Medulla oblongata (tissue), 1 donor: ENCODE measurements around the gene CLIC6.
"Not testable (repeated sequence)": the region's sequence is repeated elsewhere in the genome, so short reads cannot be mapped to it uniquely, and the experiment has no call there.

Experiments
- DNase-seq: peaks from one replicate; pipeline ENCODE4 v3.0.0-alpha.2; 2015; ENCODE audit errors: extremely low spot score

Gene CLIC6

GRCh38 chr21:34653522-34653921, 15.3 kb upstream of the CLIC6 start:
- DNase-seq = no peak

- DNase-seq = no peak
Observed at GRCh38 chr21:34661848-34662247, 6.9 kb upstream of the CLIC6 start.

GRCh38 chr21:34667761-34668160, 1.0 kb upstream of the CLIC6 start:
- DNase-seq = no peak

GRCh38 chr21:34669149-34669879, 520 bp downstream of the CLIC6 start:
- no peak for DNase-seq

GRCh38 chr21:34669880-34670219, 1.1 kb downstream of the CLIC6 start:
- DNase-seq = not testable (repeated sequence)

- no peak for DNase-seq
Observed at GRCh38 chr21:34670220-34670961, 1.6 kb downstream of the CLIC6 start.

GRCh38 chr21:34670962-34671348, 2.2 kb downstream of the CLIC6 start:
- DNase-seq = no peak

- DNase-seq = no peak
Observed at GRCh38 chr21:34671462-34671861, 2.7 kb downstream of the CLIC6 start.

GRCh38 chr21:34671891-34672290, 3.1 kb downstream of the CLIC6 start:
- no peak for DNase-seq

- DNase-seq = no peak
Observed at GRCh38 chr21:34673006-34673405, 4.2 kb downstream of the CLIC6 start.

GRCh38 chr21:34674468-34674867, 5.7 kb downstream of the CLIC6 start:
- no peak for DNase-seq

GRCh38 chr21:34675871-34676270, 7.1 kb downstream of the CLIC6 start:
- no peak for DNase-seq

GRCh38 chr21:34679051-34679450, 10.3 kb downstream of the CLIC6 start:
- DNase-seq = no peak

GRCh38 chr21:34684174-34684876, 15.5 kb downstream of the CLIC6 start:
- DNase-seq = no peak

- no peak for DNase-seq
Observed at GRCh38 chr21:34687065-34687464, 18.3 kb downstream of the CLIC6 start.

GRCh38 chr21:34687745-34688144, 19.0 kb downstream of the CLIC6 start:
- no peak for DNase-seq

GRCh38 chr21:34688145-34688544, 19.4 kb downstream of the CLIC6 start:
- DNase-seq = no peak

GRCh38 chr21:34688715-34689114, 19.9 kb downstream of the CLIC6 start:
- no peak for DNase-seq

- DNase-seq = no peak
Observed at GRCh38 chr21:34690041-34690792, 21.4 kb downstream of the CLIC6 start.

- no peak for DNase-seq
Observed at GRCh38 chr21:34690793-34691175, 22.0 kb downstream of the CLIC6 start.

- DNase-seq = no peak
Observed at GRCh38 chr21:34691390-34692032, 22.7 kb downstream of the CLIC6 start.
